GM12801 (cell line): ENCODE measurements around the gene GFER.

Experiments
- TF ChIP-seq, protein P1 (sequence below): IDR thresholded peaks from one replicate; pipeline ENCODE4 v1.5.1; 2011; ENCODE audit warnings: control low read depth; ENCODE audit not compliant: insufficient read length; ENCODE audit errors: extremely low read depth

GFER gene

DNA sequence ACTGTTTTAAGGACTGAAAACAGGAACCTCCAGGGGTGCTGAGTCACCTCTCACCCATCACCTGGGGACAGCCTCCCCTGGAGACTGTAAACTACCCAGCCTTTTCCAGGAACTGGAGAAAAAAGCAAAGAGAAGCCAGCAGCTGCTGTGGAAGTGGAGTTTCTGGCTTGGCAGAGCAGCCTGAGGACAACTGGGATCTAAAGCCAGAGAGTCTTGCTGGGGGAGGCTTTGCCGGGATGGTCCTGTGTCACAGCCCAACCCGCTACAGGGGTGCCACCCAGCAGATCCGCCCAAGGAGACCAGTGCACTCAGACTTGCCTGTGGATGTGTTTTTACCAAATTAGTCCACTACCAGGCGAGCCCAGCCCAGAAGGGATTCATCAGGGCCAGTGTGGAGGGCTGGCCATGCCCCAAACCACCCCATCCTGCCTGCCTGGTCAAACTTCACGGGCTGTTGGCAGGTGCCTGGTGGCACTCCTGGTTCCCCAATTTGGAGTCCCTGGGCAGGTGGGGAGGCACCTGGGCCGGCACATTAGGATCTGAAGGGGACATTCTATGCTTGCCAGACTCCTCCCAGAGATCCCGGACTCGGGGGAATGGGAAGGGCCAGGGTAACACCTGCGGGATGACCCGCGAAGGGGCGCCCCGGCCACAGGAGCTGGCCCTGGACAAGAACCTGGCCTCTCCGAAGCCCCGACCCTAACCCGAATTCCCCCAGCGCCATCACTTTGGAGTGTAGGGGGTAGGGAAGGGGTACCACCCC, 41.8 kb upstream of the GFER start:
- TF ChIP-seq, protein P1, sequence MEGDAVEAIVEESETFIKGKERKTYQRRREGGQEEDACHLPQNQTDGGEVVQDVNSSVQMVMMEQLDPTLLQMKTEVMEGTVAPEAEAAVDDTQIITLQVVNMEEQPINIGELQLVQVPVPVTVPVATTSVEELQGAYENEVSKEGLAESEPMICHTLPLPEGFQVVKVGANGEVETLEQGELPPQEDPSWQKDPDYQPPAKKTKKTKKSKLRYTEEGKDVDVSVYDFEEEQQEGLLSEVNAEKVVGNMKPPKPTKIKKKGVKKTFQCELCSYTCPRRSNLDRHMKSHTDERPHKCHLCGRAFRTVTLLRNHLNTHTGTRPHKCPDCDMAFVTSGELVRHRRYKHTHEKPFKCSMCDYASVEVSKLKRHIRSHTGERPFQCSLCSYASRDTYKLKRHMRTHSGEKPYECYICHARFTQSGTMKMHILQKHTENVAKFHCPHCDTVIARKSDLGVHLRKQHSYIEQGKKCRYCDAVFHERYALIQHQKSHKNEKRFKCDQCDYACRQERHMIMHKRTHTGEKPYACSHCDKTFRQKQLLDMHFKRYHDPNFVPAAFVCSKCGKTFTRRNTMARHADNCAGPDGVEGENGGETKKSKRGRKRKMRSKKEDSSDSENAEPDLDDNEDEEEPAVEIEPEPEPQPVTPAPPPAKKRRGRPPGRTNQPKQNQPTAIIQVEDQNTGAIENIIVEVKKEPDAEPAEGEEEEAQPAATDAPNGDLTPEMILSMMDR = no peak

DNA sequence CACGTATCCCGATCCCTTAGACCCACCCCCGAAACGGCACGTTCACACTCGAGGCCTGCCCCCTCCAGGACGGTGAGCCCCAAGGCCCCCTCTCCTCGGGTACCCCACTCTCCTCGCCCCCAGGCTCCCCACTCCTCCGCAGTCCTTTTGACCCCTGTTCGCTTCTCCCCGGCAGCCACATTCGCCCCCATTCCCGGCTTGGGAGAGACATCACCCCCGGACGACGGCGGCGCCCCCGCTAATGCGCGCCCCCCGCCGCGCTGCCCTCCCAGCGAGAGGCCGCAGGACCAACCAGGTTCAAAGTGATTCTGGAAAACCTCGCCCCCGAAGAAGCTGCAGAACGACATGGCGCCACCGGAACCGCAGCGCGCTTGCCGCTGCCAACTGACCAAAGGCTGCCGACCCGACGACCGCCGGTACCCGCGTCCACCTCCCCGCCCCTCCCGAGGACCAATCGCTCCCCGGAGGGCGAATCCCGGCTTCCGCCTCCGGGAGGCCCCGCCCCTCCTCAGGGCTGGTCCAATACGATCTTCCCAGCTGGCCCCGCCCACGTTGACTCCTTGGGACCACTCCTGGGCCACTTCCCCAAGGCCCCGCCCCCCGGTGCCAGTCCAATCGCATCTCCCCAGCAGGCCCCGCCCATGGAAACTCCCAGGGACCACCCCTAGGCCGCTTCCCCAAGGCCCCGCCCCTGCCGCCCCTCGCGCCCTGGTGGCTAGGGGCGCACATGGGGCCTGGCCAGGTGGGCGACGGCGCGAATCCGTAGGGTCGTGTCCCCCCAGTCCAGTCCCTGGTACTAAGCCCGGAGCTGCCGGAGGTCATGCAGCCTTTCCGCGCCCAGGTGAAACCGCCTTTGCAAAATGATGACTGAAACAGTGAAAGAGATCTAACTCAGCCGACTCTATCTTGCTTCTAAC, 40.9 kb upstream of the GFER start, which contains the start of gene MSRB1:
TSS of gene MSRB1 (minus strand) at position 390 of the 917 bp plus-strand sequence. CDS start at position 347, 43 bp downstream.
- TF ChIP-seq, protein P1 = no peak

DNA sequence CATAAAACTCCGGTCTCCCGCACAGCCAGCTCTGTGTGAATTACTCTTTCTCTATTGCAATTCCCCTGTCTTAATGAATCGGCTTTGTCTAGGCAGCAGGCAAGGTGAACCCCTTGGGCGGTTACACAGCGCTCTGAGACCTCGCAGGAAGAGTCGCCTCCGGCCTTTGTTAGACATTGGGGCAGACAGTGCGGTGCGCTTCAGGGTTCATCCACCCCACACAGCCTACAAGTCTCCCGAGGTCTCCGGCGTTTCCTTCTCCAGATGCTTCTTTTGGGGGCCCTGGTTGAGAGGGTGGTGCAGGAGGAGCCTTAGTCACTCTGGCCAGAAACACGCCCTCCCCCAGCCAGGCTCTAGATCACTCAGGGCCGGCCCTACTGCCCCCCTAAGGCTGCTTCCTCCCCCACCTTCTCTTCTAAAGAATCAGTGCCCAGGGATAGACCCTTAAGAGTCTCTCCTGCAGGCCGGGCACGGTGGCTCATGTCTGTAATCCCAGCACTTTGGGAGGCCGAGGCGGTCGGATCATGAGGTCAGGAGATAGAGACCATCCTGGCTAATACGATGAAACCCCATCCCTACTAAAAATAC, 39.3 kb upstream of the GFER start:
- TF ChIP-seq, protein P1 = no peak

DNA sequence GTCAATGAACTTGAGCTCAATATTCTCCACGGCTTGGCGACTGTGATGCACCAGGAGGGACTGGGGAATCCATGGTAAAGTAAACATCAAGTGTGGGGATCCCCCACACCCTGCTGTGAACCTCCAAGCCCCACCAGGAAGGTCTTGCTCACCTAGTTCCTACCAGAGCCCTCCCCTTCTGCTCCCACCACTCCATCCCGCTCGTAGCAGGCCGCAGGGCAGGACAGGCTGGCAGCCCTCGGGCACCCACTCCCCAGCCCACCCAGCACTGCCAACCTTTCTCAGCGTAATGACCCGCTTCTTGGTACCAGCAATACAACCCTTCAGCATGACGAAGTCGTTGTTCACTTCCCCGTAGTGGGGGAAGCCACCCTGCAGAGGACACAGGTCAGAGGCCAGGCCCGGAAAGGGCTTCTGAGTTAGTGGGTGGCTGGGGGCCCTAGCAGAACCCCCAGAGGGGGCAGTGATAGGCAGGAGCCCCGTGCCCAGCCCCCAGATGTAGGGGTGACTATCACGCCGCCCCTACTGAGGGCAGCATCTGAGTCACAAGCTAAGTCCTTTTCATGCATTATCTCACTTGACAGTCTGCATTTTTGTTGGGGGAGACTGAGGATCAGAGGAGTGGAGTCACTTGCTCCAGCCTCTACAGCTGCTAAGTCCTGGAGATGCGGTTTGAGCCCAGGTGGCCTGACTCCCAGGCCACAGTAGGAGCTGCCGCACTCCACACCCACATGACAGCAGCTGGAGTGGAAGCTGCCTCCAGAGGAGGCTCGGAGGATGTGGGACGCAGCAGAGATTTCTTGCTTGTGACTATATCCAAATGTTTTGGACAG, 38.2 kb upstream of the GFER start:
- TF ChIP-seq, protein P1 = no peak

DNA sequence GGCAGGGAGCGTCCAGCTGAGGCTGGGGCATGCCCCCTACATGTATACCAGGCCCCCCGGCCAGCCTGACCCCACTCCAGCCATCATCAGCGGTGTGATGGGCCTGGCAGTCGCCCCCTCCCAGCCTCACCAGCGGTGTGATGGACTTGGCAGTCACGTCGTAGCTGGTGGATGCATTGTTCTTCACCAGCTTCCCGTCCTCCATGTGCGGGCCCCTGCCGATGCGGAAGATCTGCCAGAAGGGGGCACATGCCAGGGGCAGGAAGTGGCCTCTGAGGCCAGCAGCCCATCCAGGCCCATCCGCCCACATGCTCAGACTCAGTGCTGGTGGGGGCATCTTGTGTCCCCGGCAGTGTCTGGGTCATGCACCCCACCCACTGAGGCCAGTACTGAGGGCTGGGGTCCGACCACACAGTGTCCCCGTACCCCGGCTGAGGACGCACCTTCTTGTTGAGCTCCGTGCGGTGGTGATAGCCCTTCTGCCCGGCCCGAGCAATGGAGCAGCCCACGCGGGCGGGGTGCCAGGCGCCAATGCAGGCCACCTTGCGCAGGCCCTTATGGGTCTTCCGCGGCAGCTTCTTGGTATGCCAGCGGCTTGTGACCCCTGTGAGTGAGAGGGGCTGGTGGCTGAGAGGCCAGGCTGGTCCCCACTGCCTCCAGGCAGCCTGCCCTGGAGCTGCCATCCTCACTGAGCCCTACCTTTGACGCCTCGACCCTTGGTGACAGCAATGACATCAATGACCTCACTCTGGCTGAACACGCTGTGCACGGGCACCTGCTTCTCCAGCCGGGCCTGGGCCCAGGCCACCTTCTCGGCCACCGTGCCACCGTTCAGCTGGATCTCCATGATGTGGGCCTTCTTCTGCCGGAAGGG, 37.3 kb upstream of the GFER start:
- TF ChIP-seq, protein P1 = no peak

DNA sequence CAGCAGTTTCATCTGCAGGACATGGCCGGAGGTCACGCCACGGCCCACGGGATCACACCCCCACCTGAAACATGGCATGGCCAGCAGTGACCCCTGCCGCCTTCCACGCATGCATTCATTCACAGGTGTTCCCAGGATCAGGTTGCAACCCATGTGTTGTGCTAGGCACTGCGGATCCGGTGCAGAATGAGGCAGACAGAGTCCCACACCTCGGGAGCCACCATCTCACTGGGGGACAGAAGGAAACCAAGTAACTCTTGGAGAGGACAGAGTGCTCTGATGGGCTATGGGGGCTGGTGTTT, 36.7 kb upstream of the GFER start:
- TF ChIP-seq, protein P1 = no peak
